ENCODE measurements around the gene ARHGEF40.

DNA sequence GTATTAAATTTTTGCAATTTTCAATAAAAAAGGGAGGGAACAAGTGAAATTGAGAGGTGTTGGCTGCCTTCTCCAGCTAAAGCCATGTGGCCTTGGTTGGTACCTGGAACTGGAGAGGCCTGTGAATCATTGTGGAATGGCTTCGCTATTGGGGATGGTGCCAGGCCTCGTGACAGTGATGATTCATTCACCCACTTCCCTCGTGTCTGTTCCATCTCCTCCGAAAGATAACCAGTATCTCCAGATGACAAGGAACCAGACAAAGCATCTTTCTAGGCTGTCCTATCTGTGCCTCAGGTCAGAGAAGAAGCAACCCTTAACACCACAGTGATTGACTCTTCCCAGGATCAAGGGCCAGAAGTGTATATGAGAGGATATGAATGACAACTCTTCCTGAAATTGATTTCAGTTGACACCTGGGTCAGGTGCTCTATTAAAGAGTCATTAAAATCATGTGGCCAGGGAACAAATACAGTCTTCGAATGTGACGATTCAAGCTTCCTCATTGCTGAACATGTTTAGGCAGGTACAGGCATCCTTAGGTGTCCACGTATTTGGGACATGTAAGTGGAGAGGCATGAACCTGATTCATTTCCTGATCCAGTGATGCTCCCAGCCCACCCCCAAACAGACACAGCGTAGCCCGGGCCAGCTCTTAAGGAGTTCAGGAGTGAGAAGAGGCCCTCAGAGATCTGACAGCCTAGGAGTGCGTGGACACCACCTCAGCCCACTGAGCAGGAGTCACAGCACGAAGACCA lies 28.2 kb upstream of the ARHGEF40 start, which contains the start of gene RNASE7:
- TF ChIP-seq EZH2 (IDR thresholded peaks at IDR 0.05) (no peak), POLR2AphosphoS5 (IDR thresholded peaks at IDR 0.05; ENCODE audit: borderline replicate concordance, low read depth, low read length) (no peak)
